Peyer's patch (tissue), 4 donors: Measurements from ENCODE around the gene NUAK1. TPM values are rescaled to one million over a fixed set of nuclear protein-coding genes. Genes with fewer than 3 reads are reported as not detected.

Experiments
- DNase-seq, 3 donors: peaks; one replicate each; pipeline ENCODE4 v3.0.0-alpha.2; 2017 to 2019
- H3K27ac ChIP-seq, 4 donors: fragments of 200-600 bp; sonication (generic); one replicate each; pipeline ENCODE4 v1.5.1; 2016 to 2019
- H3K27me3 ChIP-seq, 2 donors: fragments of 200-600 bp; sonication (generic); one replicate each; pipeline ENCODE4 v1.5.1; 2019
- H3K36me3 ChIP-seq, 3 donors: fragments of 200-600 bp; sonication (generic); one replicate each; pipeline ENCODE4 v1.5.1; 2016 to 2019
- H3K4me1 ChIP-seq, 4 donors: fragments of 200-600 bp; sonication (generic); one replicate each; pipeline ENCODE4 v1.5.1; 2016 to 2019
- H3K4me3 ChIP-seq, 4 donors: fragments of 200-600 bp; sonication (generic); 1 replicate in 3 of 4; 2 replicates in 1 of 4; pipeline ENCODE4 v1.5.1; 2016 to 2019; ENCODE audit warnings: mild to moderate bottlenecking in 1 of 4
- H3K9me3 ChIP-seq, 4 donors: fragments of 200-600 bp; sonication (generic); one replicate each; pipeline ENCODE4 v1.5.1; 2016 to 2019; ENCODE audit warnings: mild to moderate bottlenecking in 1 of 4
- CTCF ChIP-seq, 6 experiments: fragments of 450-650 bp in 4 of 6; fragments of 200-600 bp in 2 of 6; sonication (generic) in 1 of 6; IDR thresholded peaks; one replicate each; pipeline ENCODE4 v1.5.1; 2017 to 2019; ENCODE audit warnings: antibody characterized with exemption in 6 of 6, mild to moderate bottlenecking in 3 of 6, moderate library complexity in 1 of 6
- POLR2A ChIP-seq, 2 donors: fragments of 450-650 bp; IDR thresholded peaks; one replicate each; pipeline ENCODE4 v1.5.1; 2017; ENCODE audit warnings: antibody characterized with exemption in 2 of 2, mild to moderate bottlenecking in 2 of 2, moderate library complexity in 2 of 2
- total RNA-seq, 4 donors: library from RNA; depleted of rRNA; stranded (reverse); fragments of >200 nt; gene quantifications; one replicate each; pipeline ENCODE4 v1.1.0, GENCODE V29; 2016

NUAK1 gene
- total RNA-seq, 4 donors from 2014 or later: 2.1 to 7.7 (median 4.6) TPM

GRCh38 chr12:106042037-106042436, 96.7 kb downstream of the NUAK1 start:
- no peaks in the 10 kb centered on the region for H3K9me3 ChIP-seq
- H3K27me3 ChIP-seq: no peaks in the 10 kb centered on the region
- H3K27ac ChIP-seq: no peak overlapping the region
- no peaks in the 10 kb centered on the region for H3K36me3 ChIP-seq
- no peak for DNase-seq
- no peaks in the 10 kb centered on the region for H3K4me1 ChIP-seq
- H3K4me3 ChIP-seq: no peak overlapping the region
- TF ChIP-seq CTCF (IDR thresholded peaks at IDR 0.05) (no peak), POLR2A (IDR thresholded peaks at IDR 0.05) (no peak)

- Histone ChIP-seq H3K4me3 (no peak overlapping the region), H3K27me3 (no peaks in the 10 kb centered on the region), H3K36me3 (no peaks in the 10 kb centered on the region), H3K9me3 (no peaks in the 10 kb centered on the region), H3K27ac (no peak overlapping the region), H3K4me1 (no peaks in the 10 kb centered on the region)
- TF ChIP-seq POLR2A (IDR thresholded peaks at IDR 0.05) (no peak), CTCF (IDR thresholded peaks at IDR 0.05) (no peak)
- DNase-seq: no peak
Observed at GRCh38 chr12:106040521-106040920, 98.2 kb downstream of the NUAK1 start.

GRCh38 chr12:106039646-106040404, 98.9 kb downstream of the NUAK1 start:
- Histone ChIP-seq H3K9me3 (no peaks in the 10 kb centered on the region), H3K4me3 (no peak overlapping the region), H3K4me1 (no peaks in the 10 kb centered on the region), H3K36me3 (no peaks in the 10 kb centered on the region), H3K27me3 (no peaks in the 10 kb centered on the region), H3K27ac (no peak overlapping the region)
- DNase-seq: no peak
- TF ChIP-seq CTCF (IDR thresholded peaks at IDR 0.05): no peak
- TF ChIP-seq POLR2A (IDR thresholded peaks at IDR 0.05): no peak

- H3K36me3 ChIP-seq: no peaks in the 10 kb centered on the region
- DNase-seq: no peak
- no peak overlapping the region for H3K27ac ChIP-seq
- no peaks in the 10 kb centered on the region for H3K9me3 ChIP-seq
- H3K27me3 ChIP-seq: no peaks in the 10 kb centered on the region
- no peaks in the 10 kb centered on the region for H3K4me1 ChIP-seq
- TF ChIP-seq CTCF (IDR thresholded peaks at IDR 0.05): no peak
- TF ChIP-seq POLR2A (IDR thresholded peaks at IDR 0.05): no peak
- H3K4me3 ChIP-seq: no peak overlapping the region
Observed at GRCh38 chr12:106039242-106039641, 99.5 kb downstream of the NUAK1 start.

GRCh38 chr12:106037524-106038298, 101.0 kb downstream of the NUAK1 start:
- Histone ChIP-seq H3K27me3 (no peaks in the 10 kb centered on the region), H3K36me3 (no peaks in the 10 kb centered on the region), H3K4me3 (no peak overlapping the region), H3K4me1 (no peaks in the 10 kb centered on the region), H3K27ac (no peak overlapping the region), H3K9me3 (no peaks in the 10 kb centered on the region)
- no peak for DNase-seq
- TF ChIP-seq POLR2A (IDR thresholded peaks at IDR 0.05) (no peak), CTCF (IDR thresholded peaks at IDR 0.05) (no peak)
